Stimulated activated CD4-positive, alpha-beta T cell treated with anti-CD3 and anti-CD28 coated beads, Interleukin-2, amount 100 ng/mL, for 24 hours (primary cell): ENCODE measurements around the gene TCN1.

Experiments used
- DNase-seq, 2 donors: peaks; one replicate each; pipeline ENCODE4 v3.0.0-alpha.2; 2020

Gene TCN1

GRCh38 chr11:59807047-59807610 is 59.2 kb downstream of the TCN1 start:
- no peak for DNase-seq

- DNase-seq: no peak
Measured at GRCh38 chr11:59804061-59804460, 62.2 kb downstream of the TCN1 start.
